ENCODE data around the gene NGLY1.

The NGLY1 gene

DNA sequence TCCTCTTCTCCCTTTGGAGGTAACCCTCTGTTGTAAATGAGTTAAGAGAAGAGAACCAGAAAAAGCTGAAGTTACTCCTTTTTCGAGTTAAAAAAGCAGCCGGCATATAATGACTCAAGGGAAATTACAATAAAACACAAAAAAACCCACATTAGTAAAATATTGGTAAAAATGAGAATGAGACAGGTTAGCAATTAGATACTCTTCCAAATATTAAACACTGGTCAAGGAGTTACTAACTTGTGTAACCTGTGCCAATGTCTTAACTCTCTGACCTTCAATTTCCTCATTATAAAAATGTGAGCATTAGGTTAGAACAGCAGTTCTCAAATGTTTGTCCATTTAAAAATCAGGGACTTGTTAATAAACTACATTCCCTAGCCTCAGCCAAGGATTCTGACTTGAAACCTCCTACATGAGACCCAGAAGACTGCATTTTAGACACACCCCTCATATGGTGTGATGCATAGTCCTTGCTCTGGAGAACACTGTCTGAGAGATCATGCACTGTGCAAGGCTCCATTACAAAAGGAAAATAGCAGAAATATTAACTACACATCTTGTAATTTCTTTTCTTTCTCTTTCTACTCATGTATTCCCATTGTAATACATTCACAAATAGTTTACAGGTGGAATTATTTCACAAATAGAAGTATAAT lies 75.8 kb downstream of the NGLY1 start:
- no peak for DNase-seq

DNA sequence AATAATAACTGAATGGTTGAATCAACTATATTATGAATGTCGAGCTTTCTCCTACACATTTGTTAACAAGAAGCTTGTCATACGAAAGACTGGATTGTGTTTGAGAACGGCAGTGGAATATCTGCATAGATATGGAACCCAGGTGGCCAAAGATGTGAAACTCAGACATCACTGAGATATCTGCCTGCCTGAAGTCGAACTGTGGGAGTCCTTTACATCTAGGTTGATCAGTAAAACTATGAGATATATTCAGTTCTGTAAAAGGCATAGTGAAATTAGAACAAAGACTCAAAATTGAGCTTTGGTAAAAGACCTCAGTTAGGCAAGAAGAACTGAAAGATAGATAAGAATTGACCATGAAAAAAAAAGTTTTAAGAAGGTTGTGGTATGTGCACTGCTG lies 77.0 kb downstream of the NGLY1 start:
- DNase-seq: no peak

DNA sequence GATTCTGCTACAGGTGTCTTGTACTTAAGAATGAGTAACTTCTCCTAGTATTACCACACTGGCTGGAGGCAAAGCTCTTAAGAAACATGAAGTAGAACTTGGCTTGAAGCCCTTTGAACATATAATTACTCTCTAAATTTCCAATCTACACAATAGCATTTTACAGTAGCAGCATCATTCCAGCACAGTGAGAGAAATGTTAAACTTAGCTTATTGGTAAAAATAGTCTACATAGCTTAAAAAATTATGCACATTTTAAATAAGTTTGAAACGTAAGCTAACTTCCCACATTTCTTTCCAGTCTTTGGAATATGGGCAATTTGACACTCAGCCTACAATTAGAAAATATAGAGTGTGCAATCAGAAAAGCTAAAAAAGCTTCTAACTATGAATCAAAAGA lies 85.7 kb downstream of the NGLY1 start:
- no peak for DNase-seq

DNA sequence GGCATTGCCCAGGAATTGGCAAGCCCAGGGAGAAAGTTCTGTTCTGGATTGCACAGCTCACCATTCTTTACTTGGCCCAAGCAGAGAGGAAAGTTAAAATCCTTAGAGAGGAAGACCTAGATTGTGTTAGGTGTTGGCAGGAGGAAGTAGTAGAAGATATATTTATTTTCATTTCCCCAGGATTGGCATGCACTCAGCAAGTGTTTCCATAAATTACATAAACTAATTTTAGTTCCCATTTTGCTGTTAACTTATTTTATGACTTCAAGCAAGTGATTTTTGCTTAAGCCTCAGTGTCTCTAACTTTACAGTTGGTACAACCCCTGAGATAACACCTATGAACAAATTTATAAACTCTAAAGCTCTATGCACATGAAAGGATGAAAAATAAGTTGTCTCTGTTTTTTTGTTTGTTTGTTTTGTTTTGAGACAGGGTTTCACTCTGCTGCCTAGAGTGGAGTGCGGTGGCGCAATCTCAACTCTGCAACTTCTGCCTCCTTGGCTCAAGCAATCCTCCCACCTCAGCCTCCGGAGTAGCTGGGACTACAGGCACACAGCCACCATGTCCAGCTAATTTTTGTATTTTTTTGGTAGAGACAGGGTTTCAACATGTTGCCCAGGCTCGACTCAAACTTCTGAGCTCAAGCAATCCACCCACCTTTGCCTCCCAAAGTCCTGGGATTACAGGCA lies 87.4 kb downstream of the NGLY1 start:
- DNase-seq: no peak

DNA sequence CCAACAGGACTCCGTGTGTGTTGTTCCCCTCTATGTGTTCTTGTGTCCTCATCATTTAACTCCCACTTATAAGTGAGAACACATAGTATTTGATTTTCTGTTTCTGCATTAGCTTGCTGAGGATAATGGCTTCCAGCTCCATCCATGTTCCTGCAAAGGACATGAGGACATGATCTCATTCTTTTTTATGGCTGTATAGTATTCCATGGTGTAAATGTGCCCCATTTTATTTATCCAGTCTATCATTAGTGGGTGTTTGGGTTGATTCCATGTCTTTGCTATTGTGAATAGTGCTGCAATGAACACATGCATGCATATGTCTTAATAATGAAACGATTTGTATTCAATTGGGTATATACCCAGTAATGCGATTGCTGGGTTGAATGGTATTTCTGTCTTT lies 90.0 kb downstream of the NGLY1 start:
- DNase-seq: no peak

DNA sequence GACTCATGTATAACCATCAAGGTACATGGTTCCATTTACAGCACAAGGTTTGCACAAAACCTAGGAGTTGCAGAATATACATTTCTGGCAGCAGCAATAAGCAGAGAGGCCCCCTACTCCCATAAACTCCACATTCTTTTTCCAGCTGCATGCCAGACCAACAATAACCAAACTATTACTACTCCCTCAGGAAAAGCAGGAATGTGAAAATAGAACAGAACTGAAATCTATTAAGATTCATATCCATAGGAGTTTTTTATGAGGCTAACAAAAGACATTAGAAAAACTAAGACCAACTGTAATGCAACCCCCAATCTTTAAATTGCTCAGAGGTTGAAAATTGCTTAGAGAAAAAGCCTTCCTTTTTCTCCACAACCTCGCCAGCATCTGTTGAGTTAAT lies 90.9 kb downstream of the NGLY1 start:
- DNase-seq: no peak

DNA sequence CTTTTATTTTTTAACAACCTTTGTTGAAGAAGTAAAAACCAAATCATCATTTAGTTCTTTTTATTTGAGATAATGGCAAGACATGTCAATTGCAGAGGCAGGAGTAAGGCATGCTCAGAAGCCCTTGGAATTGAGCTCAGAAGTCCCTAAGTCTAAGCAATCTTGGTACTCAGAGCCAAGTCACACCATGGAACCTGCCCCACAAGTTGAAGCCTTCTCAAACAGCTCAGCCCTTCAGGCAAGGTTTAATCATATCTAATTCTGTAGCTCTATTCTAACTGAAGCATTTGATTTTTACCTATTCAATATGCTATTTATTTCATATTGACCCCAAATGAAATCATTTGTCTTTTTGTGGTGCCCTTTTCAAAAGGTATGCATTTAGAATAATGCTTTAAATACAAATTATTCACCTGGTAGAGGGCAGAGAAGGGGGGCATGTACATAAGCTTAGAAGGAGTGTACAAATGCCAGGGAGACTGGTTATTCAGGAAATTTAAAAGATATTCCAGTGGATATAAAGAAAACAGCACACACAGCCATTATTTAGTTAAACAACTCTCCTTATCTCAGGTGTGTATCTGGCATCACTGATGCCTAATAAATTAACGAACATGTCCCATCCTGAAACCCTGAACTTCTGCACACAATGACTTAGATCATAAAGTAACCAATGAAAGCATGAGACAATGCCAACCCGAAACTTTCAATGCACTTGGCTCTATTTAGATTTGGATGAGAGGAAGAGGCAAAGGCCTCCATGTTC lies 92.3 kb downstream of the NGLY1 start:
- DNase-seq: no peak

DNA sequence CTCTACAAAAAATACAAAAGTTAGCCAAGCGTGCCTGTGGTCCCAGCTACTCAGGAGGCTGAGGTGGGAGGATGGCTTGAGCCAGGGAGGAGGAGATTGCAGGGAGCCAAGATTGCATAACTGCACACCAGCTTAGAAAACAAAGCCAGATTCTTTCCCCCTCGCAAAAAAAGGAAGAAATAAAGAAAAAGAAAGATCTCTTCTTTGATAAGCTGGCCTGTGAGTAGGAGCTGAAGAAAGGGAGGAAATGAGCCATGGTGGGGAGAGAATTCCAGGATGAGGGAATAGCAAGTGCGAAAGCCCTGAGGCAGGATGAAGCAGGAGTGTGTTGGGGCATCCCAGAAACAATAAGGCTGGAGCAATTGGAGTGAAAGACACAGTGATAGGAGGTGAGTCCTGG lies 94.0 kb downstream of the NGLY1 start:
- no peak for DNase-seq

DNA sequence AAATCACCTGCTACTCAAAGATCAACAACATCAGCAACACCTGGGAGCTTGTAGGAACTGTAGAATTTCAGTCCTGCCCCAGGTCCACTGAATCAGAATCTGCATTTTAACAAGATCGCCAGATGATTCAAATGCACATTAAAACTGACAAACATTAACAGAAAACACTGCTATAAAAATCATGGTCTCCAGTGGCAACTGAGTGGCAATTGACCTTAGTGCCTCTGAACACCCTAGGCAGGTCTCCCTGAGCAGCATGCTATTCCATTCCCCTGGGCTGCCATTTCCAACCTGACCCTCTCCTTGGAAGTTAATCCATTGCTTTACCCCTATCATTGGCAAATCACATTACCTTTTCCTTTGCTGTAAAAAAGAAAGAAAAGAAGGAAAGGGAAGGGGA lies 95.5 kb downstream of the NGLY1 start:
- DNase-seq: no peak

DNA sequence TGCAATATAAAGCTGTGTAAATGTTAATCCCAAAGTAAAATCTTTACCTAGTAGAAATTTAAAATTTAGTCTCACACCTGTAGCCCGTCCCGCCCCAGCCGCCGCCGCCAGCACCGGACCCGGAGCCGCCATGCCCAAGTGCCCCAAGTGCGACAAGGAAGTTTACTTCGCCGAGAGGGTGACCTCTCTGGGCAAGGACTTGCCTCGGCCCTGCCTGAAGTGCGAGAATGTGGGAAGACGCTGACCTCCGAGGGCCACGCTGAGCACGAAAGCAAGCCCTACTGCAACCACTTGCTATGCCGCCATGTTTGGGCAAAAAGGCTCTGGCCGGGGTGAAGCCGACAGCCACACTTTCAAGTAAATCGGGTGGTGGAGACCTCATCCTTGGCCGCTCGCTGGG lies 96.5 kb downstream of the NGLY1 start:
- DNase-seq: no peak

DNA sequence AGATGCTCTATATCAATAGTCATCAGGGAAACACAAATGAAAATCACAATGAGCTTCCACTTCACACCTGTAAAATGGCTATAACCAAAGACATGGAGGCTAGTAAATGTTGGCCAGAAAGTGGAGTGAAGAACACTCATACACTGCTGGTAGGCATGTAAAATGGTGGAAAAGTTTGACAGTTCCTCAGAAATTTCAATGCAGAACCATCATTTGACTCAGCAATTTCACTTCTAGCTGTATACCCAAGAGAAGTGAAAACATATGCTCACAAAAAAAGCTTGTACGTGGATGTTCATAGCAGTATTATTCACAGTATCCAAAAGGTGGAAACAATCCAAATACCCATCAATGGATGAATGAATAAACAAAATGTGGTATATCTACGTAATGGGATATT lies 99.4 kb downstream of the NGLY1 start:
- no peak for DNase-seq

DNA sequence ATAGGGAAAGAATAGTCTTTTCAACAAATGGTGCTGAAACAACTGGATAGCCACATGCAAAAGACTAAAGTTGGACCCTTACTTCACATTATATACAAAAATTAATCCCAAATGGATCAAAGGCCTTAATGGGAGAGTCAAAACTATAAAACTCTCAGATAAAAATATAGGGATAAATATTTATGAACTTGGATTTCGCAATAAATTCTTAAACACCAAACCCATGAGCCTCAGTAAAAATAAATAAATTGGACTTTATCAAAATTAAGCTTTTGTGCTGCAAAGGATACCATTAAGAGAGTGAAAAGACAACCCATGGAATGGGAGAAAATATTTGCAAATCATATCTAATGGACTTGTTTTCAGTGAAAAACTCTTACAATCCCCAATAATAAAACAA lies 99.8 kb downstream of the NGLY1 start:
- DNase-seq: no peak

DNA sequence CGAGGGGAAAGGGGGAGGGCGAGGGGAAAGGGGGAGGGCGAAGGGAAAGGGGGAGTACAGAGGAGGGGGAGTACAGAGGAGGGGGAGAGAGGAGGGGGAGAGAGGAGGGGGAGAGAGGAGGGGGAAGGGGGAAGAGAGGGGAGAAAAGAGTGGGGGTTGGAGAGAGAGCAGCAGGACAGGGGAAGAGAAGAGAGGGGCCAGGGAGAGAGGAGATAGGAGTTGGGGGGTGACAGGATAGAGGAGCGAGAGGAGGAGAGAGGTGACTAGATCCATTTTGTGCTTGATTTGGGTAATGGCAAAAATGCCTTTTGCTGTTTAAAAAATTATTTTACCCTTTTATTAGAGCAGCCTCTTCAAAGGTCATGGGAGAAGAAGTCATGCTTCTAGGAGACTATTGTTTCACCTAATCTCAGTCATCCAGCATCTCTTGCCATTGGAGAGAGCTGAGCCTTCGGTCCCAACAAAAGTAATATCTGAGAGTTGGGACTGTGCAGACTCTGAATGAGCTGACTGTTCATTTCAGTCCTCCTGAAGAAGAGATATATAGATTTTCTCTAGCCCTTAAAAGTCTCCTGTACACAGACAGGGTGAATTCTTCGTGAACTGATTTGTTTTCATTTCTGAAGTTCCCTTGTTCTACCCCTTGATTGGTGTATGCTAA lies 103.5 kb downstream of the NGLY1 start:
- no peak for DNase-seq

DNA sequence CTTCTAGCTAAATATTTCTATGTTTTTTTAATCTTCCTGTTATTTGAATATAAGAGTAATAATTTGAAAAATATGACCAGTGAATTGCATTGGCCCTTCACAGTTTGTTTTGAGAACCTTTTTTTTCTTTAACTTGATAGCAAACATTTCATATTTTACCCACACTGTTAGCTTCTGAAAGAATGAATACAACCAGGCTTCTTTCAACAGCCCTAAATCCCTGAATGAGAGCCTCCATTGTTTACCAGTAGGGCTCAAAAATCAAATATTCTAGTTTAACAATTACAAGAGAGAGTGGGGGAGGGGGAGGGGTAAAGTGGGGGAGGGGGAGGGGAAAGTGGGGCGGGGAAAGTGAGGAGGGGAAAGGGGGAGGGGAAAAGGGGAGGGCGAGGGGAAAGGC lies 104.1 kb downstream of the NGLY1 start:
- DNase-seq: no peak

DNA sequence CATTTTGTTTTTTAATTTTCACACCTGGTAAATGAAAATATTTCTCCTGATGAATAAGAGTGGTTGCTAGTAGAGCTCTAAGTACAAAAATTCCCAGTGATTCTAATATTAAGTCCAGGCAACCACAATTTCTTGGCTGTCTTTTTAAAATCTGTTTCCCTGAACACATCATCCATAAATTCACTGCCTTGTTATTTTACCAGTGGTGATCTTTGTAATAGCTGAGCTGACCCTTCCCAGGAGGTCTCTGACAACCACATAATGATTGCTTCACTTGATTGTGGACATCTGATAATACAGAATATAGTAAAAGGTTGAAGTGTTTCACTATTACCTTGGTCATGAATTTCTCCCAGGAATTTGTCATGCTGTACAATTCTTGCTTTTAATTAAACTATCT lies 104.7 kb downstream of the NGLY1 start:
- DNase-seq: no peak

DNA sequence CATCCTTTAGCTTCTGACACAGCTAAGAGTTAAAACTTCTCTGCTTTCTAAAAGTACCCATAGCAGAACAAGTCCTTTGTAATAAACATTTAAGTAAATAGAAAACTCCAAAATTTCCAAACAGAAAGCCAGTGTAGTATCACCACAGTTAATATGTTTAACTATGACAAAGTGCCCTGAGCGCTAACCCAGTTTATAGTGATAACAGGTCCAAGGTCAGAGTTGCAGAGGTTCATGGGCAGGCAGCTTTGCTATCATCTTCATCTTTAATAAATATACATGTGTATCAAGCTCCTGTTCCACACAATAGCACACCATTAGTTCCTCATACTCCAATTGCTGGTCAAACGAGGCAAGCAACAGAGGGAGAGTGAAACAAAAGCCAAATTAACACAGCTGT lies 106.1 kb downstream of the NGLY1 start:
- DNase-seq: no peak

DNA sequence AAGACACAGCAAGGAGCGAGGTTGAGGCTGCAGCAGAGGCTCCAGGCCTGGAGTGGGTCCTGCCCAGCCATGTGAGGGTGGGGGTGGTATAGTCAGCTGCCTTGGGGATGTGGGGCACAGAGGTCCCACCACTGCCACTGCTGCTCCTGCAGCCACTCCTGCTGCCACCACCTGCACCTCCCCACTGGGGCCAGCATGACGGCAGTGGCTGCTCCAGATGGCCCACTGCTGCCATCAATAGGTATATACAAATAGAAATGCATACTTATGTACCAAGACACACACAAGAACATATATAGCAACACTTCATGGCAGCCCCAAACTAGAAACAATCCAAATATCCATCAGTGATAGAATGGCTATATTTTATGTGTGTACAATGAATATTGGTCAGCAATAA lies 108.6 kb downstream of the NGLY1 start:
- DNase-seq: no peak

DNA sequence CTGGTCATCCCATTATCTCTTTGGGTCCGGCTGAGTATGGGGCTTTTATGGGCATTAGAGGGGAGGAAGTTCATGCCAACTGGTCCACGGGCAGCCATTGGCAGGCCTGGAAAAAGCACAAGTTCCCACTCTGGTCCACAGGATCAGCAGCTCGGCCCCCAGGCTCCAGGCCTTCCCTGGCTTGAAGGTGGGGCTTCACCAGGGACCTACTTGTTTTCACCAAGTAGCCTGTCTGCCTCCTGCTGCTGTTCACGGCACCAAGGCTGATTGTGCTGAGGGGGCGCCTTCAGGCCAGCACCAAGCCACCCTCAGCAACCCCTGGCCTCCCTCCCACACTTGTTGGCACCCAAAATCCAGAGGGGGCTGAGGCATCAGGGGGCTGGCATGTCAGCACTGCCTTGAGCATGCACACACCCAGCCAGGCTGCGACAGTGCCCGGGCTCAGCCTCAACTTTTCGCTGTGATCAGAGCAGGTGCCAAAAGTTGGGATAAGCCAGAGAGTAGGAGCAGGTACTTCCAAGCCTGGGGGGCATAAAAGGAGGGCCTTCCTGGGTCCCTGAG lies 109.4 kb downstream of the NGLY1 start:
- DNase-seq: no peak

All from CD4-positive, alpha-beta T cell treated with Interferon gamma for 1 hour (primary cell).